Measurements from ENCODE around the gene COL9A1. TPM values are rescaled to one million over a fixed set of nuclear protein-coding genes. Genes with fewer than 3 reads are reported as not detected.

Gene COL9A1
- total and polyA plus RNA-seq, 9 of the 15 experiments (the other 6 are each of a cell fraction or from before 2014, with no cell fraction given), result 0.01 to 0.13 (median 0.06) TPM; not detected in 1

GRCh38 chr6:70336996-70337742, 34.3 kb upstream of the COL9A1 start (continued):
- TF ChIP-seq RCOR1 (IDR thresholded peaks at IDR 0.05; ENCODE audit: borderline replicate concordance in 1 of 2, low read depth in 2 of 2, low read length in 2 of 2), result peak; percentile 92 to 96; a peak in 3 of 4 replicates
- peak; percentile 55 for TF ChIP-seq MAFK (IDR thresholded peaks at IDR 0.05; ENCODE audit: low read length)
- TF ChIP-seq CXXC5 (CRISPR knock-in tag; IDR thresholded peaks at IDR 0.05), result peak; percentile 86
- TF ChIP-seq ZNF41 (CRISPR knock-in tag; conservative IDR thresholded peaks at IDR 0.05), result peak; percentile 82
- TF ChIP-seq DACH1 (IDR thresholded peaks at IDR 0.05; ENCODE audit: partially characterized antibody), result peak; percentile 68
- peak; percentile 98 for TF ChIP-seq ELF4 (CRISPR knock-in tag; IDR thresholded peaks at IDR 0.05)
- peak; percentile 65; the same call in 1 of the 2 replicates for TF ChIP-seq DIDO1 (tag; IDR thresholded peaks at IDR 0.05; ENCODE audit: low read depth)
- TF ChIP-seq ZNF197 (CRISPR knock-in tag; IDR thresholded peaks at IDR 0.05; ENCODE audit: low read depth), result peak; percentile 92; the same call in 1 of the 2 replicates
- TF ChIP-seq FOXP4 (CRISPR knock-in tag; IDR thresholded peaks at IDR 0.05; ENCODE audit: borderline replicate concordance), result no peak
- TF ChIP-seq ZBTB26 (CRISPR knock-in tag; IDR thresholded peaks at IDR 0.05), result peak; percentile 66; the same call in 1 of the 2 replicates
- TF ChIP-seq CCNT2 (IDR thresholded peaks at IDR 0.05; ENCODE audit: borderline replicate concordance, extremely low read depth, insufficient read length, low read depth, low read length), result peak; percentile 99
- TF ChIP-seq SMAD4 (CRISPR knock-in tag; conservative IDR thresholded peaks at IDR 0.05), result peak; percentile 100
- TF ChIP-seq ID3 (CRISPR knock-in tag; IDR thresholded peaks at IDR 0.05), result no peak
- TF ChIP-seq ID3 (tag; IDR thresholded peaks at IDR 0.05), result 0 out of 2 replicates have a peak, but pooled peaks have one; percentile 32
- peak; percentile 95; the same call in 1 of the 2 replicates for TF ChIP-seq HEY1 (CRISPR knock-in tag; IDR thresholded peaks at IDR 0.05; ENCODE audit: borderline replicate concordance)
- TF ChIP-seq MLLT1 (IDR thresholded peaks at IDR 0.05), result peak; percentile 39 to 63; a peak in 2 of 4 replicates
- peak; percentile 93 to 96 for TF ChIP-seq KDM1A (IDR thresholded peaks at IDR 0.05)
- TF ChIP-seq ZNF561 (CRISPR knock-in tag; conservative IDR thresholded peaks at IDR 0.05), result 0 out of 2 replicates have a peak, but pooled peaks have one; percentile 60
- TF ChIP-seq MEIS2 (IDR thresholded peaks at IDR 0.05; ENCODE audit: partially characterized antibody), result peak; percentile 81
- peak; percentile 82; the same call in 1 of the 2 replicates for TF ChIP-seq KLF6 (CRISPR knock-in tag; IDR thresholded peaks at IDR 0.05; ENCODE audit: borderline replicate concordance)
- TF ChIP-seq GABPA (tag; conservative IDR thresholded peaks at IDR 0.05; ENCODE audit: low read depth), result peak; percentile 46

Data from K562 (cell line).